Neural cell (in vitro differentiated cells): Measurements from ENCODE around the gene ANKRD33B. TPM values are rescaled to one million over a fixed set of nuclear protein-coding genes. Genes with fewer than 3 reads are reported as not detected.
A peak's percentile ranks its signal among the peaks of the same experiment; 100 is the strongest.

ENCODE experiments used
- H2AFZ ChIP-seq: fragments of 200-600, 300-800 bp; sonication (generic), shearing (Covaris generic); 2 replicates; pipeline ENCODE4 v1.6.0; 2014; ENCODE audit warnings: low read depth, mild to moderate bottlenecking, antibody characterized with exemption, low read length, moderate library complexity
- H3F3A ChIP-seq: fragments of 200-600 bp; shearing (Covaris generic); 2 replicates; pipeline ENCODE4 v1.6.1; 2016; ENCODE audit warnings: mild to moderate bottlenecking, moderate library complexity, mixed read lengths, antibody characterized with exemption, low read length; ENCODE audit not compliant: insufficient read depth, poor library complexity, severe bottlenecking
- H3K27ac ChIP-seq: fragments of 200-600, 300-800 bp; sonication (generic), shearing (Covaris generic); 2 replicates; pipeline ENCODE4 v1.5.1; 2014; ENCODE audit warnings: mild to moderate bottlenecking, low read length, moderate library complexity
- H3K27me3 ChIP-seq: fragments of 300-800, 200-600 bp; sonication (generic), shearing (Covaris generic); 2 replicates; pipeline ENCODE4 v1.6.0; 2014; ENCODE audit warnings: mild to moderate bottlenecking, low read depth, low read length, moderate library complexity; ENCODE audit not compliant: insufficient read depth
- H3K36me3 ChIP-seq: fragments of 300-800, 200-600 bp; sonication (generic), shearing (Covaris generic); 2 replicates; pipeline ENCODE4 v1.5.1; 2014; ENCODE audit warnings: mild to moderate bottlenecking, antibody characterized with exemption, low read length, moderate library complexity; ENCODE audit not compliant: insufficient read depth
- H3K4me2 ChIP-seq: fragments of 300-800, 200-600 bp; sonication (generic), shearing (Covaris generic); 2 replicates; pipeline ENCODE4 v1.6.0; 2014; ENCODE audit warnings: mild to moderate bottlenecking, low read length
- H3K4me3 ChIP-seq: fragments of 300-800, 200-600 bp; sonication (generic), shearing (Covaris generic); 2 replicates; pipeline ENCODE4 v1.5.1; 2014; ENCODE audit warnings: mild to moderate bottlenecking, low read length, moderate library complexity
- H3K79me2 ChIP-seq: fragments of 200-600 bp; shearing (Covaris generic); replicated peaks from 2 replicates; pipeline ENCODE4 v1.6.0; 2014; ENCODE audit warnings: mild to moderate bottlenecking, low read length, moderate library complexity; ENCODE audit not compliant: insufficient read depth
- H3K9ac ChIP-seq: fragments of 300-800, 200-600 bp; sonication (generic), shearing (Covaris generic); 2 replicates; pipeline ENCODE4 v1.6.1; 2016; ENCODE audit warnings: mild to moderate bottlenecking, low read length, mixed read lengths
- H3K9me2 ChIP-seq: fragments of 200-600 bp; shearing (Covaris generic); 2 replicates; pipeline ENCODE4 v1.6.1; 2016; ENCODE audit warnings: mild to moderate bottlenecking, low read length, mixed read lengths; ENCODE audit not compliant: insufficient read depth
- H3K9me3 ChIP-seq: fragments of 200-600, 300-800 bp; sonication (generic), shearing (Covaris generic); 2 replicates; pipeline ENCODE4 v1.6.1; 2016; ENCODE audit warnings: mild to moderate bottlenecking, mixed run types, low read length, moderate library complexity, mixed read lengths
- H4K20me1 ChIP-seq: fragments of 200-600 bp; shearing (Covaris generic); 2 replicates; pipeline ENCODE4 v1.6.1; 2016; ENCODE audit warnings: mild to moderate bottlenecking, mixed run types; ENCODE audit not compliant: insufficient read depth
- CTCF ChIP-seq: fragments of 450-650 bp; IDR thresholded peaks from 2 replicates; pipeline ENCODE4 v1.5.1; 2014; ENCODE audit warnings: antibody characterized with exemption, mild to moderate bottlenecking, moderate library complexity; ENCODE audit not compliant: poor library complexity, severe bottlenecking
- EP300 ChIP-seq: fragments of 450-650 bp; conservative IDR thresholded peaks from 2 replicates; pipeline ENCODE4 v1.6.1; 2014; ENCODE audit warnings: antibody characterized with exemption, mild to moderate bottlenecking, moderate library complexity; ENCODE audit not compliant: poor library complexity, severe bottlenecking
- EZH2 ChIP-seq: fragments of 200-600, 300-800 bp; shearing (Covaris generic), sonication (generic); IDR thresholded peaks from 2 replicates; pipeline ENCODE4 v1.6.1; 2014; ENCODE audit warnings: antibody characterized with exemption, low read length, borderline replicate concordance, mild to moderate bottlenecking; ENCODE audit not compliant: insufficient read depth, poor library complexity, severe bottlenecking
- MXI1 ChIP-seq: fragments of 450-650 bp; conservative IDR thresholded peaks from 2 replicates; pipeline ENCODE4 v1.6.1; 2014; ENCODE audit warnings: antibody characterized with exemption, mild to moderate bottlenecking; ENCODE audit not compliant: poor library complexity, severe bottlenecking
- POLR2AphosphoS5 ChIP-seq: IDR thresholded peaks from 2 replicates; pipeline ENCODE4 v1.6.1; 2012
- RAD21 ChIP-seq: fragments of 450-650 bp; conservative IDR thresholded peaks from 2 replicates; pipeline ENCODE4 v1.6.1; 2014; ENCODE audit warnings: antibody characterized with exemption, mild to moderate bottlenecking, moderate library complexity
- REST ChIP-seq: IDR thresholded peaks from 2 replicates; pipeline ENCODE4 v1.6.1; 2012; ENCODE audit warnings: borderline replicate concordance
- SMC3 ChIP-seq: fragments of 450-650 bp; conservative IDR thresholded peaks from 2 replicates; pipeline ENCODE4 v1.6.1; 2014; ENCODE audit warnings: antibody characterized with exemption, mild to moderate bottlenecking, moderate library complexity; ENCODE audit not compliant: poor library complexity
- TAF1 ChIP-seq: IDR thresholded peaks from 2 replicates; pipeline ENCODE4 v1.6.1; 2012; ENCODE audit warnings: low read depth
- polyA plus RNA-seq: library from polyadenylated mRNA; depleted of rRNA; stranded (reverse); fragments of >200 nt; gene quantifications from 2 replicates; pipeline ENCODE4 v1.2.3, GENCODE V29; 2014

The ANKRD33B gene
- polyA plus RNA-seq, 1 donor from 2014 or later: not detected

GRCh38 chr5:10562201-10563109, 1.4 kb upstream of the ANKRD33B start:
- Histone ChIP-seq H3K4me2 (no peak overlapping the region), H3K9me3 (no peaks in the 10 kb centered on the region), H3K9ac (no peak overlapping the region), H2AFZ (no peak overlapping the region), H3K4me3 (peak overlapping the region; percentile 70), H3K27ac (no peak overlapping the region), H3K9me2 (no peaks in the 10 kb centered on the region), H3F3A (no peaks in the 10 kb centered on the region), H3K79me2 (no peaks in the 10 kb centered on the region), H3K27me3 (peaks cover 55% of the 10 kb centered on the region), H3K36me3 (no peaks in the 10 kb centered on the region), H4K20me1 (no peaks in the 10 kb centered on the region)
- TF ChIP-seq MXI1 (no peak), EZH2 (no peak), CTCF (no peak), SMC3 (no peak), POLR2AphosphoS5 (no peak), TAF1 (no peak), EP300 (no peak), REST (no peak)

GRCh38 chr5:10563110-10563944, 543 bp upstream of the ANKRD33B start:
- H3K27me3 ChIP-seq: peaks cover 55% of the 10 kb centered on the region
- no peaks in the 10 kb centered on the region for H3F3A ChIP-seq
- H3K9ac ChIP-seq: peak overlapping the region; percentile 23
- peak overlapping the region; percentile 70 for H3K4me3 ChIP-seq
- H2AFZ ChIP-seq: no peak overlapping the region
- H3K36me3 ChIP-seq: no peaks in the 10 kb centered on the region
- H3K4me2 ChIP-seq: no peak overlapping the region
- H3K9me2 ChIP-seq: no peaks in the 10 kb centered on the region
- TF ChIP-seq CTCF: no peak
- TF ChIP-seq POLR2AphosphoS5: no peak
- TF ChIP-seq RAD21: no peak
- TF ChIP-seq REST: no peak
- TF ChIP-seq TAF1: no peak
- no peak for TF ChIP-seq EP300
- no peak for TF ChIP-seq EZH2
- no peak for TF ChIP-seq MXI1
- TF ChIP-seq SMC3: no peak
- H3K9me3 ChIP-seq: no peaks in the 10 kb centered on the region
- no peaks in the 10 kb centered on the region for H3K79me2 ChIP-seq
- no peaks in the 10 kb centered on the region for H4K20me1 ChIP-seq
- H3K27ac ChIP-seq: no peak overlapping the region
